Stimulated activated CD4-positive, alpha-beta T cell treated with anti-CD3 and anti-CD28 coated beads, Interleukin-12 subunit alpha, Interleukin-12 subunit beta, amount 100 ng/mL, for 48 hours (primary cell): ENCODE measurements around the gene STARD5.

Source experiments
- DNase-seq, 3 donors: peaks; one replicate each; pipeline ENCODE4 v3.0.0-alpha.2; 2020; ENCODE audit warnings: low read depth in 2 of 3, low spot score in 1 of 3

STARD5 gene

DNA sequence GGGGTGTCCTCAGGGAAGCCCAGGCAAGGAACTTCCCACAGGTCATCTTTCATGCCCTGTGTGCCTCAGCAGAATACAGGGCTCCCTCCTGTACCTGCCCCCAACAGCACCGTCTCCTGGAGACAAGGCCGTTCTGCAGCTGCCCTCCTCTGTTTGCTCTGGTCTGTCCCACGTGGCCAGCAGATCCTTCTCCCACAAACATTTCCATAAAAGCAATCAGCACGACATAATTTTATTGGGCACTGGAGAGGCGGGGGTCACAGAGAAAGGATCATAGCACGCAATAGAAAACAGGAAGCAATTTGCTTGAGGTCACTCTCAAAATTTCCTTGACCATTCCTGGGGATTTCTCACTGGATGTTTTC lies 29.4 kb downstream of the STARD5 start:
- no peak for DNase-seq

DNA sequence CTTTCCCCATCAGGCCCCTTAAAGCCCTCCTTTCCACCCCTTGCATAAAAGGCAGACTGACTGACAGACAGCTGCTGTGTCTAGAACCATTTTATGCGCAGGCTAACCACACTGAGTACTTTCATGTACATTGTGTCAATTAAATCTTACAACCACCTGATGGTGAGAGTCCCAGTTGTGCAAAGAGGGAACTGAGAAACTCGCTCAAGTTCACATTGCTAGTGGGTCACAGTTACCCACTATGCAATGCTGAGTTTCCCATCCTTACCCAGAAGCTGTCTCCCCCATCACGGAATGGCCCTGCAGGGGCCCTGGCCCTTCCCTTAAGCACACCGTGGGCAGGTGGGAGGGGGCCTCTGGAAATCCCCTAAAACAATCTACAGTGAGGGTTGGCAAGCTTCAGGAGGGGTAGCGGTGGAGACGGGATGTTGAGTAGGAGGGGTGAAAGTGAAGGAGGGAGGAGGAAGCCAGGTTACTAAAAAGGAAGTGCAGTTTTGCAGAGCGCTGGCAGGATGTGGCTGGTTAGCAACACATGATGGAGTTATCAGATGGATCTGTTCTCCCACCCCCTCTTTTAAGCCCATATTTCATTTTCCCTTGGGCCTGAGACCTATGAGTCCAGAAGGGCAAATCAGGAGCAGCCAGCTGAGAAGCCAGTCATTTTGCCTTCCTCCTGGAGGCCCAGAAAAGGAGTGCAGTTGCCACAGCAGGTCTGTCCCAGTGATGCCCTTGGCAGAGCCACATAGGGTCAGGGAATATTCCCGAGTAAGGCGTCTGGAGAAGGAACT lies 30.0 kb downstream of the STARD5 start:
- DNase-seq, result peak; percentile 61 to 73 (median 67)

DNA sequence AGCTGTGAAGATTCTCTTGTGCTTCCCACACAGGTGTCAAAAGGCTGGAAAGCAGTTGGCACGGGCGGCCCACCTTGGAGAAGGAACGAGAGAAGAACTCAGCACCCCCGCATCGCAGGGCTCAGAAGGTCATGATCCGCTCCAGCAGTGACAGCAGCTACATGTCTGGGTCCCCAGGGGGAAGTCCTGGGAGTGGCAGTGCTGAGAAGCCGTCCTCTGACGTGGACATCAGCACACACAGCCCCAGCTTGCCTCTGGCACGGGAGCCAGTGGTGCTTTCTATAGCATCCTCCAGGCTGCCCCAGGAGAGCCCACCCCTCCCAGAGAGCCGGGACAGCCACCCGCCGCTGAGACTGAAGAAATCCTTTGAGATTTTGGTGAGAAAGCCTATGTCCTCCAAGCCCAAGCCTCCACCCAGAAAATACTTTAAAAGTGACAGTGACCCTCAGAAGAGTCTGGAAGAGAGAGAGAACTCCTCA lies 31.4 kb downstream of the STARD5 start:
- DNase-seq, result no peak

DNA sequence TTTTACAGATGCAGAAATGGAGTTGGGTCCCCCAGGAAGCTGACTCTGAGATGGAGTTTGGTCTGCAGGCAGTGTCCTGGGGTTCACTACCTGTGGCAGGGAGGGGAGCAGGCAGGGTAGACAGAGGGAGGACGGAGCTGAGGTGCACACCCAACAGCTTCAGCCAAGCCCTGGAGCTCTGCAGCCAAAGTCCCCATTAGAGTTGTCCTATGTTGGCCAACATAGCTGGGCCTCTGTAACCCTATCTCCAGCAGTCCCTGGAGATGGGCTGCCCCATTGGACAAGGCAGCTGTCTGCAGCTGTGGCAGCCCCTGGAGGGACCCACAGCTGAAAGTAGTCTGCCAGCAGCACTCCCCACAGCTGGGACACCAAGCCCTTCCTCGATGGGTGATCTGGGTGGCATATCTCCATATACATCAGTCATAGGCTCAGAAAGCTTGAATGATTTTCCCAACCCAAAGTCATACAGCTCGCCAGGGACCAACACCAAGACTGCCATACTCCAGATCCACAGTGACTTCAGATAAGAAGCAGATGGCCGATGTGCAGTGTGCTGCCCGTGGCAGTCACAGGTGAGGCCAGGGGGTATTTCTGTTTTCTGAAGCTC lies 31.9 kb downstream of the STARD5 start:
- no peak for DNase-seq

DNA sequence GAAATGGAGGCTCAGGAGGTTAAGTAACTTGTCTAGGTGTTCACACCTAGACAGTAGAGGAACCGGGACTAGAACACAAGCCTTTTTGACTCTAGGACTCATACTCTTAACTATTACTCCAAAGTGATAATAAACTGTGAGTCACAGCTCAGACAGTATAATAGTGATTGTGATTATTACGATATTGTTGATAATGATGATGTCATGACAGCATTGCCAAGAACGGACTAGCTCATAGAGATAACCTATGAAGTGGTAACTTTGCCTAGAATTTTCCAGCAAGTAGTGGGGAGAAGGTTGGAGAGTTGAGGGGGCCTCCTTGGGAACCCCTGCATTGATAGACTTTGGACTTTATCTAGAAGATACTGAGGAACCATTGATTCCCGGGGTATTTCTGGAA lies 34.0 kb downstream of the STARD5 start:
- DNase-seq, result no peak

DNA sequence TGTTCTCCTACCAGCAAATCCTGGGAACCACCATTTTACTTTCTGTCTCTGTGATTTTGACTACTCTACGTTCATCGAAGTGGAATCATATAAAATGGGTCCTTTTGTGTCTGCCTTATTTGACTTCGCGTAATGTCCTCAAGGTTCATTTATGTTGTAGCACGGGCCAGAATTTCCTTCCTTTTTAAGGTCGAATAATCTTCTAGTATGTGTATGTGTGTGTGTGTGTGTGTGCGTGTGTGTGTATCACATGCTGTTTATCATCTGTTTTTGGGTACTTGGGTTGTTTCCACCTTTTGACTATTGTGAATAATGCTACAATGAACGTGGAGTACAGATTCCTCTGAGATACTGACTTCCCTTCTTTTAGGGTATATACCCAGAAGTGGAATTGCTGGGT lies 35.3 kb downstream of the STARD5 start:
- no peak for DNase-seq

DNA sequence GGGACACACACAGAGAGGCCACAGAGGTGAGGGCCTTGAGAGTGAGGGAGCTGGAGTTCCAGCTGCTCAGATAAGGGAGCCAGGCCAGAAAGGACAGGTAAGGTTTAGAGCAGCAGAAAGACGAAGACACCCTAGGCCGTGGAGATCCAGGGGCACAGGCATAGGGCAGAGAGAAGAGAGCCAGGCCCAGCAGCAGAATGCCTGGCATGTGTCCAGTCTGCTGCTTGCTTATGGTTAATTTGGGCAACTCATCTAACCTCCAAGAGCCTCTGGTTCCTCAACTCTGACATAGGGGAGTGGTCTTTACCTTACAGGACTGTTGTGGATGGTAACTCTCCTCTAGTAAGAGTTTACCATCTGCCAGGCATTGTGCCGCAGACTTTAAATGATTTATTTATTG lies 35.9 kb downstream of the STARD5 start:
- DNase-seq, result no peak

DNA sequence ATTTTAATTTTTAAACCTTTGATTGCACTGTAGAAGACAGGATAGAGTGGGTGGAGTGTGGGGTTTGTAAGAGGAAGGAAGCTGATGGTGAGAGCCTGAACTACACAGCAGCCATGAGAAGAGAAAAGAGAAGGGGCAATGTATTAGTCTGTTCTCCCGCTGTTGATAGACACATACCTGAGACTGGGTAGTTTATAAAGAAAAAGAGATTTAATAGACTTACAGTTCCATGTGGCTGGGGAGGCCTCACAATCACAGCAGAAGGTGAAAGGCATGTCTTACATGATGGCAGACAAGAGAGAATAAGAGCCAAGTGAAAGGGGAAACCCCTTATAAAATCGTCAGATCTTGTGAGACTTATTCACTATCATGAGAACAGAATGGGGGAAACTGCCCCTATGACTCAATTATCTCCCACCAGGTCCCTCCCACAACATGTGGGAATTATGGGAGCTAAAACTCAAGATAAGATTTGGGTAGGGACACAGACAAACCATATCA lies 37.3 kb downstream of the STARD5 start:
- no peak for DNase-seq

DNA sequence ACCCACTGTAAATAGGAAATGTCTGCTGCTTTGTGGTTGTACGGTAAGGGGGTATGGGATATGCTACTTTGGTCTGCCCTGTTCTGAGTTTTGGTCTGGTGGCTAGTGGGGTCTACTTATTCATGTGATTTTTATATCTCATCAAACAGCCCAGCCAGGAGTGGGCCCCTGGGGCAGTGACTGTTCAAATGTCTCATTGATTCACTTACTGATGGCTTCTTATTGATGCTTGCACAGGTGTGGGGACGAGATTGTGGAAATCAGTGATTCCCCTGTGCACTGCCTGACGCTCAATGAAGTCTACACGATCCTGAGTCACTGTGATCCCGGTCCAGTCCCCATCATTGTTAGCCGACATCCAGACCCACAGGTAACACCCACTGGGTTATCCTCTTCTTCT lies 38.5 kb downstream of the STARD5 start:
- DNase-seq, result no peak

DNA sequence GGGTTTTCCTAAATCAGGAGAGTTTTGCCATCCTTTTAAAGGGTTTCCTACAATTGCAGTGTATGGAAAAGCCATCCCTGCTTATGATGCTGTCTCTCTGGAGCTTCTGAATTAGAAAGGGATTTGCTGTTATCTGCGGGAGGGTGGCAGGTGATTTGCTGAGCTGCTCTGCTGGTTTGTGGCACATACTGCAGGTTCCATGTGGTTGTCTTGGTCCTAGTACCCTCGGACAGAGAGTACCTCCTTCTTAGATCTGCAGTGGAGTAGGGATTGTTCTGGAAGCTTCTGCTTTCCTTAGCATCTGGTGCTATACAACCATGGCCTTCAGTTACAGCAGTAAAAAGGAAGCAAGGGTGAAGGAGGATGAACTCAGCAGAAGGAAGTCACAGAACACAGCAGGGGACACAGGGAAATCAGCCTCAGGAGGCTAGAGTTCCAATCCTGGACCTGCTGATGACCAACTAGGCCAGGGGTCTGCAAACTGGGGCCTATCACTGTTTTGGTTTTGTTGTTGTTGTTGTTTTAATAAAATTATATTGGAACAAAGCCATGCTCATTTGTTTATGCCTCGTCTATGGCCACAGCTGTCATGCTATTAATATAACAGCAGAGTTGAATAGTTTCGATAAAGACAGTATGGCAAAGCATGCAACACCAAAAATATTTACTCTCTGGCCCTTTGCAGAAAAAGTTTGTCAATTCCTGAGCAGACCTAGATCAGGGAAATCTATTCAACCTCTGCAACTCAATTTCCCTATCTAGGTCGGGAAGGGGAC lies 39.5 kb downstream of the STARD5 start:
- no peak for DNase-seq

DNA sequence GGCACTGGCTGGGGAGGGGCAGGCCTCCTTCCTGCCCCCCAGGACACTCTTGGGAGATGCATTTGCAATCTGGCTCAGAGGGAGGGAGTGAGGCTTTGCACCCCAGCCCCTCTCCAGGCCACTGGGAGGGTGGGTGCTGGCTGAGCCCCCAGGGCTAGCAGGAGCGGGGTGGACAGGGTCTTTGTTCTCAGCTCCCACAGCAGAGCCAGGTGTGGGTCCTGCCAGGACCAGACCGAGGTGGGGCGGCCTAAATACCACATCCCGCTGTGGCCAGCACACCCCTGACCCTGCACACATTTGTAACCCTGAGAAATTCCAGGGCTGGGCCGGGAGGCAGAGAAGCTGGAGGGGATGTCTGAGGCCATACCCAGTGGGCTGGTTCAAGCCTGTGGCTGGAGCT lies 41.0 kb downstream of the STARD5 start:
- no peak for DNase-seq

DNA sequence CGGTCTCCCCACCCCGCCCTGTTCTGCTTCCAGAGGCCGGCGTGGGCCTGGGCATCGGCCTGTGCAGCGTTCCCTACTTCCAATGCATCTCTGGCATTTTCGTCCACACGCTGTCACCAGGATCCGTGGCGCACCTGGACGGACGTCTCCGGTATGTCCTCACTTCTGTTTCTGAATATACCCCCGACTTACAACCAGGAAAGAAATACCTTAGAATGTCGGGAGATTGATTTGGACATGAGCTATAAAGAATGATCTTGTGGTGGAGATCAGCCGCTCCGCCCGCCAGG lies 41.4 kb downstream of the STARD5 start:
- no peak for DNase-seq

DNA sequence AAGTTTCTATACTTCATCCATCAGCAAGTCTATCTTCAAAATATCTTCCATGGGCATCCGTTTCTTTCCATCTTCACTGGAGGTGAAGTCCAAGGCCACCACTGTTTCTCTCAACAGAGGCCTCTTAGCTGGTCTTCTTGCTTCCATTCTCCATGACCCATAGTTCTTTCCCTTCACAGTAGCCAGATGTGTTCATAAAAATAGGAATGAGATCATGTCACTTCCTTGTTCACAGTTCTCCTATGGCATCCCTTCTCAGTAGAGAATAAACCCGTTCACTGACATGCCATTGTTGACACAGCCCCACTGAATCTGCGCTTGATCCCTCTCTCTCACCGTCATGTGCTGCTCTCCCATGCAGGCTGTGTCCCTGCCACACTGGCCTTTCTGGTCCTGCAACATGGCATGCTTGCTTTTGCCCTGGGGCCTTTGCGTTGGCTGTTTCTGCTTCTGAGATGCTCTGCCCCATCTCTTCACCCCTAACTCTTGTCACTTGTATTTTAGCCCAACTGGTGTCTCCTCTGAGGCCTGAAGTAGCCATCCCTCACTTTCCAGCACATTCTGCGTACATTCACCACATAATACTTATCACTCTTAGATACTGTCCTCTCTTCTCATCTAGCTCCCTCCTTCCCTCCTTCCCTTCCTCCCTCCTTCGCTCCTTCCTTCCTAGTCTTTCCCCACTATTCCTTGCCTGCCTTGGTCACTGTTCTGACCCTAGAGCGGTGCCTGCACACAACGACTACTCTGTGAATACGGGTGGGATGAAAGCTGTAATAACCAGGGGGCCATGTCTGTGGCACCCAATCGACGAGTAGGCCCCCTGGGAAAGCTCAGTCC lies 42.0 kb downstream of the STARD5 start:
- DNase-seq, result no peak

DNA sequence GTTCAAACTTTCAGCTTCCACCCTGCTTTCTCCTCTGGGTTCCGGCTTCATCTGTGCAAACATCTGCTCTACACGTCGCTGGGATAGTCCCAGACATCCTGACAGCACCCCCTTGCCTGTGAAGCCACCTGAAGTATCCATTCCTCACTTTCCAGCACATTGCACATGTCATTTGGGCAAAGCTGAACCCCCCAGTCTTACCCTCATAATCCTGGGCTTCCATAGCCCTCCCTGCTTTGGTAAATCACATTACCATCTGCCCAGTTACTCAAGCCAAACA lies 42.5 kb downstream of the STARD5 start:
- DNase-seq, result no peak

DNA sequence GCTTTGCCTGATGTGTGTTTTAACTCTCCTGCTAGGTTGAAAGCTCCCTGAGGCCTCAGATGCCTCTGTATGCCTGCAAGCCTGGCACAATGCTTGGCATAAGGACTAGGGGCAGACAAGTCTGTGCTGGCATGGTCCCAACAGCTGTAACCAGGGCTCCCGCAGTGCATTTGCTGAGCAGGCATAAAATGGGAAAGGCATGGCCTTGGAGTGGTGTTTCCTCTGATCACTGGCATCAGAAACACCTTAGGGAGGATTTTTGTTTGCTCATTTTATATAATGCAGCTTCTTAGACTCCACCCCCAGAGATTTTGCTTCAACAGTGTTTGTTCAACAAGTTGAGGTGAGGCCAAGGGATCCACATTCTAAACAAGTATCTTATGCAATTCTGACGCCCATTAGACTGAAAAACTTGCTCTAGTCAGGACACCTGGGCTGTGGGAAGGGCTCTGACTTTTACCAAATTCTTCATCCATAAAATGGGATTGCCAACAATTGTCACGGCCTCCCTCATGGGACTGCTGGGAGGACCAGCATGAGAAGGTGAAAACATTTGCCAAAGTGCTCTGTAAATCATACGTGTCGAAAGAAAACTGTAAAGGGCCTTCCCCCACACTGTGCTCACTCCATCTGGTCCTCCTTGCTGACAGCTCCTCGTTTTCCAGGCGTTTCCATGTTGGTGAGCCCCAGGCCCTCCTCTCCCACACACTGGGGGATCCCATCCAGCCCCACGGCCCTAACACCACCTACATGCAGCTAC lies 43.1 kb downstream of the STARD5 start:
- DNase-seq, result no peak

DNA sequence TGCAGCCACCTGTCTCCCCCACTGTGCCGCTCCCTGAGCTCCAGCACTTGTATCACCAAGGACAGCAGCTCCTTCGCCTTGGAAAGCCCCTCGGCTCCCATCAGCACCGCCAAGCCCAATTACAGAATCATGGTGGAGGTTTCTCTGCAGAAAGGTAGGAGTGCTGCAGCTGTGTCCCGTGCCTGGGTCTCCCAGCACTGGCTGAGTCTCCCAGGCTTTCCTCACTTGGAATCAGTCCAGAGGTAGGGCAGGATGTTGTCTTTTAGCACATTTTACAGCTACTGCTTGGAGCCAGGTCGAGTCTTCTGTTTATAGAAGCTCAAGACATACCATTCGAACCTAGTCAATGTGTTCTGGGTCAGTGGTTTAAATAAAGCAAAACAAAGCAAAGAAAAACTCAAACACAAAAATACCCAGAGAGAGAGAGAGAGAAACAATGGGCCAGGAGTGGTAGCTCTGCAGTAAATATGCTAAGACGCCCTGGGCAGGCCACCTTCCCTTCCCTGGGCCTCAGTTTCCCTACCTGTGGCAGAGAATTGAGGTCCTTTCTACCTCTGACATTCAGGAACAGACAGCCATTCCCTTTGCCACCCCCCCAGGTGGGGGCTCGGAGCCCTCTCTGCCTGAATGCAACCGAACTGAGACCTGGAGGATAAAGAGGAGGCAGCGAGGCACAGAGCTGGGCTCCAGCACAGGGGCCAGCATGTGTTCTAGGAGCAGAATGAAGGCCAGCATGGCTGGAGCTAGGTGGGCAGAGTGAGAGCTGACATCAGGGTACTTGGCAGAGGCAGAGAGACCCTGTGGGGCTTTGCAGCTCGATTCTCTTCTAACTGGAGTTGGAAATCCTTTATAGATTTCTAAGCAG lies 44.1 kb downstream of the STARD5 start:
- DNase-seq, result no peak

DNA sequence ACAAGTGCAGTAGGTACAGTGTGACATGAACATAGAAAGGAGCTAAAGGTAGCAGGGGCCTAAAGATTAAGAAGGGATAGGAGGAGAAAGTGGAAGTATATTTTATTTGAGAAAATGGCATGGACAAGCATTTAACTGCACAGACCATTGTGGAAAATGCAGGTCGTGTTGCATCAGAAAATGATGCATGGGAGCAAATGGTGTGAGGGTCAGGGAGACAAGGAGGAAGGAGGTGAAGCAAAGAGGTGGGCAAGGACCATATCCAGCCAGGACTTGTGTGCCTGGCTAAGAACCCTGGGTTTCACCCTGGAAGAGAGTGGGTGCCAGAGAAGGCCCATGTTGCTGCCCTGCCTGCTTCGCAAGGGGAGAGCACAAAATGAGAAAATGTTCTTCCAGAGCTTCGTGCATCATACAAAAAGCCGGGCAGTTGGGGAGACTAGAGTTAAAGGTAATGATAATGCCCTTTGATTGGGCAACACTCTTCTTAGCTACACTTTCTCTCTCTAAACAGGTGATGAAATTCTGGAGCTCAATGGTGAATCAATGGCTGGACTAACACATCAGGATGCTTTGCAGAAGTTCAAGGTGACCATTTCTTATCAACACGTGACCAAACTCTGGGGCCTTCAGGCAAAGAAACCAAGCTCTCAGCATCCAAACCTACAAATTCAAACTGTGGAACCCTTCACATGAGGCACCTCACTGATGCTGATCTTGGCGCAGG lies 45.5 kb downstream of the STARD5 start:
- DNase-seq, result no peak

DNA sequence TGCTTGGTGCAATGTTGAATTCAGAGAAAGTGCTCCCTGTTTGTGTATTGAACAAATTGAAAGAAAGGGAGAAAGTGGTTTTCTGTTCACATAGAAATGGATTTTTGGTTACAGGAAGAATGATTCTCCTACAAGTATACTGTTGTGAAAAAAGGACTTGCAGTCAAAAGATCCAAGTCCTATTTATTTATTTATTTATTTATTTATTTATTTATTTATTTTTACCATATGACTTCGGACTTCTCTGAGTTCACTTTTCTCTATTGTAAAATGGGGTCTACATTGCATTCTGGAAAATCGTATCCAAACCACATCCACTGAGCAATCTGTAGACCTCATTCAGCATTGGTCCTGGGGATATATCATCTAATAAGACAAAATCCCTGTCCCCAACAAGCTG lies 46.1 kb downstream of the STARD5 start:
- DNase-seq, result no peak

DNA sequence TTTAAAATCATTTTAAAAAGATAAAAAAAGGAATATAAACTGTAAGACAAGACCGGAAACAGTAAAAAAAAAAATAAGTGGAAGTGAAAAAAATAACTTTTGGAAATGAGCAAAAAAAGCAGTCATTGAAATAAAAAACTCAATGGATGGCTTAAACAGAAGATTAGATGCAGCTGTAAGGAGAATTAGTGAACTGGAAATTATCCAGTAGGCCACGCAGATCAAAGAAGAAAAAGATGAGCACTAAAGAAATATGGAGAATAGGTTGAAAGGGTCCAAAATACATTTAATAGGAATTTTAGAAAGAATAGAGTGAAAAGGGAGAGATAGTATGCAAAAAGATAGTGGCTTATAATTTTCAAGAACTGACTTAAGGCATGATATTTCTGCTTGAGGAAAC lies 47.0 kb downstream of the STARD5 start:
- no peak for DNase-seq
